OCI-M2 (cell line): ENCODE results near the gene APOBEC4.
"Not testable (repeated sequence)": the region's sequence is repeated elsewhere in the genome, so short reads cannot be mapped to it uniquely, and the experiment has no call there.

Experiments used
- DNase-seq: peaks from one replicate; lab custom pipeline; 2025; ENCODE audit not compliant: unreplicated experiment; lab: John Stamatoyannopoulos, UW

Gene APOBEC4

DNA sequence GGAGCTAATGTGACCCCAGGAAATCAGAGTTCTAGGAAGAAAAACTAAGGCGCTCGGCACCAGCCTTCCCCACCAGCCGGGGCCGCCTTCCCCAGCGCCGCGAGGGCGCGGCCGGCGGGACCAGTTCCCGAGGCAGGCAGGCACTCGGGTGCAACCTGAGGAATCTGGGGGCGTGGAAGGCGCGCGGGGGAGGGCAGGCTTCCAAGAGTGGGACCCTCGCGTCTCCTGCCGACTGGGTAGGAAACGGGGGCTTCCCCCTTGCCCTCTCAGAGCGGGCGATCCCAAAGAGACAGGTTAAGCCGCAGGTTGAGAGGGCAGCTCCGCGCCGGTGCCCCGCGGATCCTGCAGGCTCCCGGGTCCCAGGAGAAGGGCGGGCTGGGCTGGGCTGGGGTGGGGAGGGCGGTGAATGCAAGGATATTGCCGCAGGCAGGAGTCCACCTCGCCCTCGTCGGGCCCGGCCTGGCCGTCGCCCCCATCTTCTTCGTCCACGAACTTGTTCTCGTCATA is 18.0 kb downstream of the APOBEC4 start:
- DNase-seq, result no peak

DNA sequence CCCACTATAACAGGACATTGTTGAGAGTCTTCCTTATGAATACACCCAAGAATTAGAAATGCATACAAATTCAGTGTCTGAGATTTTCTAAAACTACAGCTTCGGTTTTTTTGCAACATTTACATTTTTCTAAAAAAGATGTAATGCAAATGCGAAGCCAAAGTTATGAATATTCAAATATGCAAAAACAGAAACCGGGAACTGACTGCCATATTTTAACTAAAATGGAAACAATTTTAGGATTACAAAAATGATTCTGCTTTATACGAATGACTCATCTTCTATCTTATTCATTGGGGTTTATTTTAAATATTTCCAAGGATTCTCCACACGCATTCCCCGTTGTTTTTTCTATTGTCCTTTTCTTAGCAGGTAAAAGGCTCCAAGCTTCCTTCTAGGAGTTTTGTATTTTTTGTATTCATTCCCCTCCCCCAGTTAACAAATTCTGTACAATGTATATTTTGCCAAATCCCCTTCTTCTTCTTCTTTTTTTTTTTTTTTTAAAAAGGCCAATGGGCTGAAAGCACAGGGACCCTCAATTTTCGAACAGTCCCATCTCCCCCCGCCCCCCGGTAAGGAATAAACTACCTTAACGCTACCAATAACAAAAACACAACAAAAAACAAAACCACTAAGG is 18.6 kb downstream of the APOBEC4 start:
- no peak for DNase-seq

DNA sequence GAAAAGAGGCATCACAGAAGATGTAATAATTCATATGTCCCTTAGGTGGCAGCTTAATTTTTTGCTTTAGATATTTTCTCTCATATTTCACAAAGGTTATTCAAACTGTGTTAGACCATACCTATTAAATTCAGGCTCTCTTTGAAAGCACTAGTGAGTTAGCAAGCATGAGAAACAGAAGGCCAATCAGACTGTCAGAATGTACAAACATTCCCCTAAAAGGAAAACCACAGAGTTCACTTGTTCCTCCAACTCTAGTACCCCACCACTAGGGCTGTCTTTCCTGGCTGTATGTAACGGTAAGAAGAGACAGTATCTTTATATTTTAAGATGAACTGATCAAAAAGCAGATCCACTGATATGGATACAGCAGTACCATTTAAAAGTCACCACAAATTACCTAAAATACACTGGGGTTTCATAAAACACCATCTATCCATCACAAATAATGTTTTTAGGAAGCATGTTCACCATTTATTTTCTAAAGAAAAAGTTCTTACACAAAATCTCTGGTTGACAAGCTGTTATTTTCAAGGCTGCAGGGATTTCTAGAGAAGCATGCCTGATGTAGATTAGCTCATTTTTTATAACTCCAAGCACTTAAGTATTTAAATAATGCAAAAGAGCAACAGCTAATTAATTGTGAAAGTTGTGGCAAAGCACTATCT is 19.3 kb downstream of the APOBEC4 start:
- no peak for DNase-seq

DNA sequence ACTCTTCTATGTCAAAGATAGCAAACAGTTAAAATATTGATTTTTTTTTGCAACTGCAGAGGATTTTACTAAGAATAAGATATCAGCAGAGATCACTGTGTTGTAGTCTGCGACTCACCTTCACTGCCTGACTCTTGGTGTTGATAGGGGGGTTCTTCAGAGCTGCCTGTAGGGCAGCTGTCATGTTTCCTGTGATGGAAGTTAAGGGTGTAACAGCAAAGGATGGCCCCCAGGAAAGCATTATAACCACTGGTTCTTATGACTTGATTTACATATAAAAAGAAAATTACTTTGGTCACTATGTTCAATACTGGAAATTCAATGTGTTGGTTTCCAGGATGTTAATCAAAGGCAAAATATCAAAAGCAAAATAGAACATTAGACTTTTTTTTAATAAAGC is 20.2 kb downstream of the APOBEC4 start:
- DNase-seq, result no peak

DNA sequence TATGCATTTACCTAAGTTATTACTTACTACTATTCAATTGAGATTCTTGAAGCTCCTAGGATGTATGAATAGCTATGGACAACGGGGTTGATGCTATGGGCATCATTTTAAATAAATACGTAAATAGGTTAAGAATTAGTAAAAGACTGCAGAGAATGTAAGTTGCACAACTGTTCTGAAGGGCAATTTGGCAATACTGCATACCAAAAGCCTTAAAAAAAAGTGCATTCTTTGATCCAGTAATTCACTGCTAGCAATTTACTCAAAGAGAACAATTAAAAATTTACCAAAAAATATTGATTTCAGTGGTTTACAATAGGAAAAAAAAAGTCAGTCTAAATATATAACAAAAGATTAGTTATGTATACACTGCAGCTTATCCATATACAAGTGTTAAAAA is 21.0 kb downstream of the APOBEC4 start:
- DNase-seq, result no peak

DNA sequence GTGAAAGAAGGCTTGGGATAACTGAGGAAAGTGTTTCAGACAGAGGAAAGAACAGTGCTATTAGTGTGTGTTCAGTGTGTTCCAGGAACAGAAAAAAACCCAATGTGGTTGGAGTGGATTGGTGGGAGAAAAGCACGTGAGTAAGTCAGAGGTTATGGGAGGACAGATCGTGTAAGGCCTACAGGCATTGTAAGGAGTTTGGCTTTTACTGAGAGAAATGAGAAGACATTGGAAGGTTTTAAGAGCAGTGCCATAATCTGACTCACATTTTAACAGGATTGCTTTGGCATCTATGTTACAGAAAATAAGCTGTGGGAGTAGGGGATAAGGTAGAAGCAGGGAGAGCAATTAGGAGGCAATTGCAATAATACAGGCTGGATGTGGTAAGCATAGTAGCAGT is 22.4 kb downstream of the APOBEC4 start:
- no peak for DNase-seq

DNA sequence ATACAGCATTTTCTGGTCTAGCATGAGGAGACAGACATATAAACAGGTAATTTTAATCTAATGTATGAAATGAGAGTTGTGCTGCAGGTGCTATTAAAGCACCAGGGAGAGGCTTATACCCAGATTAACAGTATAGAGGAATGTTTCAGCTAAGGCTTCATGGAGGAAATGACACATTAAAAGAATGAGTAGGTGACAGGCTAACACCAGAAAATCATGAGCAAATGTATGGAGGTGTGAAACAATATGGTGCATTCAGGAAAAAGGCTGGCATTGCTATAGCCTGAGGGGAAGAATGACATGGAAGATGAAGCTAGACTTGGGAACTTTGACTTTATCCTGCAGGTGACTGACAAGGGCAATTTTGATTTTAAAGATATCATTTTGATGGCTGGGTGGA is 24.6 kb downstream of the APOBEC4 start:
- no peak for DNase-seq

DNA sequence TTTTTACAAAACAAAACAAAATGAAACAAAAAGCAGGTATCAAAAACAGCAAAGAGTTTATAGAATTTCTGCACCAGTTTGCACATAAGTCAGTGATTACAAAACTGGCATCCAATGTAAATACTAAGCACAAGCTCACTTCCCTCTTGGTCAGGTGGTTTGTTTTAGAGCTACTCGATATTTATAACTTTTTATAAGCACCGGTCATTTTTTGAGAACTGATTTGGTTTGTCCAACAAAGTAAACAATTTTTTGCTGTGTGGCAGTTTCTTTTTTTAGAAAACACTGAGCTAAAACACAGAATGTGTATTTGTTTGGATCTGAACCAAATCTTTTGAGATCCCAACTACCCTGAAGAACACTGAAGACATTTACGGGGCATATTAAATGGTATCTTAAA is 26.9 kb downstream of the APOBEC4 start:
- not testable (repeated sequence) for DNase-seq

DNA sequence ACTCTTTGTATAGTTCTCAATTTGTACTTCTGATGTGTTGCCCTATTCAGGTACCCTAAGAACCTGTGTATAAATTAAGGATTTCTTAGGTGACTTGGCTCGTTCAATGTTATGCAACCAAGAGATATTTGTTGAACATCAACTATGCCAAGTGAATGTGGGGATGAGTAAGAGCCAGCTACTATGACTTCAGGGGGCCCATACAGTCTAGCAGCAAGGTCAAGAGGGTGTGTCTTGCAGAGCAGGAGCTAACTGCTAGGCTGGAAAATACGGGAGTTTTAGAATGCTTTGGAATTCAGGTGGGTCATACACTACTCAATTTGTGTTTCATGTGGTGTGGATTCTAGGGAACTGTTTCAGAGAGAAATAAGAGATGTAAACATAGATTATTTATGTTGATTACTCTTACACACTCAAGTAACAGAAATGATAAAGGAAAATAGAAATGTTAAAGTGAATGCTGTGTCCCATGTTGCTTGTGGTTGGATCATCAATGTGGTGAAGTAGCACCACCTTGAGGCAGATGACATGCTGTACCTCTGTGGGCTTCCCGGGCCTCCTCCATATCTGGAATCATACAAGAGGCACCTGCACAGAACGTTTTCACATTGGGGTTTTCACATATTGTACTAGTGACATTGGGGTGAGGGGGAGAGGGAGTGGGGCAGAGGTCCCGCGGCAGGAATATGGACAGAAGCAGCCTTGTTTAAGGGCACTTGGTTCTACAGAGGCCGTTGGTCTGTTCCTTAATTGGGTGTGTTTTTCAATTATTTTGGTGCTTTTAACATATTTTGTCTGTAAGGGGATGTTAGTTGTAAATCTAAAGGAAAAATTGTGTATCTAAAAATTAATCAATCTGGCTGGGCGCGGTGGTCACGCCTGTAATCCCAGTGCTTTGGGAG is 30.0 kb downstream of the APOBEC4 start:
- no peak for DNase-seq

DNA sequence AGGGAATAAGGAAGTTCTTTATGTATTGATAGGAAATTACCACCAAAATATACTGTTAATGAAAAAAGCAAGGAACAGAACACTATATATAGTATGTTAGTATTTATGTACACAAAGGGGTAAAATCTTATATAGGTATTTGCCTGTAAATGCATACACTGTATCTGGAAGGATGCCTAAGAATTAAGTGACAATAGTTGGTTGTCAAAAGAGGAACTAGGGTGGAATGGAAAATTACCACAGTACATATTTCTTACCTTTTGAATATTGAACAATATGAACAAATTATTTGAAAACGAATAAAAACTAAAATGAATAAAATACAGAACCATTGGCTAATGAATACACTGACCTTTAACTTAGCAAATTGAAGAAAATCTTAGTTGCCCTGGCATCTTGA is 31.1 kb downstream of the APOBEC4 start:
- DNase-seq, result no peak

DNA sequence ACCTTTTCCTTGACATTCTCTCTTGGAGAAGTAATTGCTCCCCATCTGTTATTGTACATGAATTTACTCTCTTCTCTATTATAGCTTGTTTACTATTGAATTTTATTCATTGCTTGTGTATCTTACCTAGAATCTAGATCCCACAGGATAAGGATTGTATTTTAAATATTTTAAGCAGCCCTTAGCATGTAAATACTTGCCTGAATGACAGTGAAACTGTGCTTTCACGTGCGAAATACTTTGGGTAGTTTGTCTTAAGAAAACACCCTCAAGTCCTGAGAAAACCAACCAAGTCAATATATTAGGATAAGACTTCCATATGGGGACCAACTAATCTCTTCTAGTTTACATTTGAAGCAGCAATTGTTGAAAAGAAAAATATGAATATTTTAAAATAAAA is 32.8 kb downstream of the APOBEC4 start:
- no peak for DNase-seq

DNA sequence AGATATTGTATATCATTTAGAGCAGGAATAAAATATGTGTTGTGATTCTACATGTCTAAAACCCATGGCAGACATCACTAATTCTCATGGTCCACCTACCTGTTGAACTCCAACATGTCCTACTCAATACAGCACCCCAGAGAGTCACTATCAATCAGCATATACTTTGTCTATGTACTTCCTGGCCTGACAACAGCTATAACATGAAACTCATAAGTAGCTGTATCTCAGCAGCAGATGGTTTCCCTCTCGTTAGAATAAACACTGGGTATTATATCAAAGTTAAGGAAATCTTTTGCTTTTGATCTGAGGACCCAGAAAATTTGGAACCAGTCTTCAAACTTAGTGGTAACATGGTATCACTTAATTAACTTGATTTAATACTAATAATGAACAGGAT is 33.3 kb downstream of the APOBEC4 start:
- DNase-seq, result no peak

DNA sequence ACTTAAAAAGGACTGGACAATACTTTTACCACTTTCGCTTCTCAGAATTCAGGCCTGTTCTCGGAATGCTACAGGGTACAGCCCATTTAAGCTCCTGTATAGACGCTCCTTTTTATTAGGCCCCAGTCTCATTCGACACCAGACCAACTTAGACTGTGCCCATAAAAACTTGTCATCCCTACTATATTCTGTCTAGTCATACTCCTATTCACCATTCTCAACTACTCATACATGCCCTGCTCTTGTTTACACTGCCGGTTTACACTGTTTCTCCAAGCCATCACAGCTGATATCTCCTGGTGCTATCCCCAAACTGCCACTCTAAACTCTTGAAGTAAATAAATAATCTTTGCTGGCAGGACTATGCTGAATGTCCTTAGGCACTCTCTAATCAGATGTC is 34.9 kb downstream of the APOBEC4 start:
- DNase-seq, result not testable (repeated sequence)

DNA sequence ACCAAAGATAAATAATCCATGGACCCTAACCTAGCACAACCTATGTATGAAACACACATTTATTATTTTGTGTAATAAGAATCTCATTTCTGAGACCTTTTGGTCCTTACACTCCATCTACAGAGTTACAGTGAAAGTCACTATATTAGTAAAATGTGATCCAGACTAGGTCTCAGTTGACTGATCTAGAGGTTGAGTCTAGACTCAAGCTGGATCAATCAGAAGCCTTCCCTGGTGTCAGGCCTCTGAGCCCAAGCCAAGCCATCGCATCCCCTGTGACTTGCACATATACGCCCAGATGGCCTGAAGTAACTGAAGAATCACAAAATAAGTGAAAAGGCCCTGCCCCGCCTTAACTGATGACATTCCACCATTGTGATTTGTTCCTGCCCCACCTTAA is 40.1 kb downstream of the APOBEC4 start:
- not testable (repeated sequence) for DNase-seq

DNA sequence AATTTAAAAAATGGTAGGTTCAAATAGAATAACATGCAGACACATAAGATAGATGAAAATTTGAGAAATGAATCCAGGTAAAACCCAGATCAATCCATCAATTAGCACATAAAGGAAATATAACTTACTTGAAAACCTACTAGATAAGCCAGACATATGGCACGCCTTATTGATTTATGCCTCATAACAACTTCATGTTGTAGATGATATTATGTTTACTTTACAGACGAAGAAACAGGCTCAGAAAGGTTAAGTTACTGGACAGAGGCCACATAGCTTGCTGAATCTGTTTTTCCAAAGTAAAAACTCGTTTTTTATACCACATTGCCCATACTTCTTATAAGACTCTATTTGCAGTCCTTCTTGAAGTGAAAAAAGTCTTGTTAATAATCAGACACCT is 40.7 kb downstream of the APOBEC4 start:
- no peak for DNase-seq

DNA sequence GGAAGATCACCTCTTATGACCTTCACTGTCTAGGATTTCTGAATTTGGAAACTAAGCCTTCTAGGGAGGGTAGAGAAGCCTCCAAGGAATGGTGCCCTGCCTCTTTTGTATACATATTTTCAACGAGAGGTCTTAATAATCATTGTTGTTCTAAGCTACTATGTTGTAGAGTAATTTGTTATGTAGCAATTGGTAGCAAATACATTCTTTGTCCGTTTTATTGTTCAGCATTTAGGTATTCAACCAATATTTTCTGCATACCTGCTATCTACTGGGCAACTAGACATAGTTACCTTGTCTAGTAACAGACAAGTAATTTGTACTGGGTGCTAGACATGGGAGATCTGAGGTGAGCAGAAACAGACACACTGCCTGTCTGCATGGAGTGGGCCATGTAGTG is 42.1 kb downstream of the APOBEC4 start:
- DNase-seq, result no peak

DNA sequence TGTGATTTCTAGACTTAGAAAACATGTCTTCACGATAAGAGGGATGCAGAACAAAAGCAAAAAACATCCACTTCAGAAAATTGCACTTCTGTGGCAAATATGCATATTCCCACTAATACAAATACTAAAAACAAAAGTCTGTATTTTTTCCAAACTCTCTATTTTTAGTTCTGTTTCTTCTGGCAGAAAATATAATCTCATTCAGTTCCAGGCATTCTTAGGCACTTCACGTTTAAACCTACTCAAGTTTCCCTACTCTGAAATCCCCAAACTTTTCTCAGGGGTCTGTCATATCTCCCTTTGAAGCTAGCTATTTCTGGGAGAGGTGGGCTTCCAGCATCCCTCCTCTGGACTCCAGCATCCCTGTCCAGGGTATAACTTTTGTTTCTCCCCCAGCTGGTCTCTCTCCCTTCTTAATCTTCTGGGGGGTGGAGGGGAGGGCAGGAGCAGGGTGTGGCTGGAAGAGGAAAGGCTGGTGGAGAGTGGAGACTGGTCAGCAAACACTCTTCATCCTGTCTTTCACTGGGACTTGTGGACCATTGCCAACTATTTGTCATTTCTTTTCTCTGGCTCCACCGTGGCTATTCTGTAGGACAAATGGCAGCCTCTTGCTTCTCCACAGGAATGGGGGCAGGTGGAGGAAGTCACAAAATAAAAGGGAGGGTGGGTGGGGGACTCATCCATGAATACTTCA is 43.2 kb downstream of the APOBEC4 start:
- DNase-seq, result no peak

DNA sequence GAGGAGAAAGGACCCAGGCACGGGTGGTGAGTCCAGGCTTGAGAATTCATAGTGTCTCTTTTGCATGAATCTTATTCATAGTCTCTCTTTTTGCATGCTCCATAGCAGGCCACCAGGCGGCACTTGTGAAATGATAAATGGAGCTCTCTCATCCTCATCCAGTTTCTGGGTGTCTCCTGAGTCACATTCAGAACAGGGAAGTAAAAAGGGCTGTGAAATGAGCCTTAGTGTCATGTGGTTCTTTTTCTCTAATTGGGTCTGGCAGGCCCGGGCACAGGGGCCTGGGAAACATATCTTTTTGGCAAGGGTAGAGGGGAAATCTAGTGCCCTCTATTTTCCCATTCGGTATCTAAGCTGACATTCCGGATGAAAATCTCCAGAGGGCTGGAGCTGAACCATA is 43.8 kb downstream of the APOBEC4 start:
- DNase-seq, result no peak

DNA sequence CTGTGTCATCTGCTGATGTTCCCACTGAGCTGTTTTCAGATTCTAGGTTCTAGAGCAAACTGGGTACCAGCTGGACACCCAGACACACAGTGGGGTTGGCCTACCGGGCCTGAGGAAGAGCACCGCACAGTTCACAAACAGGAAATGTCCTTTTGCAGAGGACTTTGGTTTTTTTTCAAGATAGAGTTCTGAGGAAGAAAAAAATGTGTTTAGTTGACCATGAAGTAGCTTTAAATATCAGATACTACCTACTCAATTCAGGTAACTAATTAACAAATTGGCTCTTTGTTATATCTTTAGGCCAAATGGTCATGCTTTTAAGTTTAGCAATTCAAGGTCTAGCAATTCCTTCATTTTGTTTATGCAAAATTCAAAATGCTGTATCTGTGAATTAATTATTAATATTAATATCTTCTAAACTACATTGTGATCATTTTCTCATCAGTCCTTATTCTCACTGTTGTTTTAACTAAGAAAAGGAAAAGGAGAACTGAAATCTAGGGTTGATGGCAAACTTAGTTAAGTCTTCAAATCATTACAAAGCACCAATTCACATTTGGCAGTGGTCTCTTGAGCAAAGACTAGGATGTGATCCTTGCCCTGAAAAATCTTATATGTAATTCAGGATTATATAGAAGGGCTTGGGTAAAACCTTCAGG is 45.7 kb downstream of the APOBEC4 start:
- DNase-seq, result no peak

DNA sequence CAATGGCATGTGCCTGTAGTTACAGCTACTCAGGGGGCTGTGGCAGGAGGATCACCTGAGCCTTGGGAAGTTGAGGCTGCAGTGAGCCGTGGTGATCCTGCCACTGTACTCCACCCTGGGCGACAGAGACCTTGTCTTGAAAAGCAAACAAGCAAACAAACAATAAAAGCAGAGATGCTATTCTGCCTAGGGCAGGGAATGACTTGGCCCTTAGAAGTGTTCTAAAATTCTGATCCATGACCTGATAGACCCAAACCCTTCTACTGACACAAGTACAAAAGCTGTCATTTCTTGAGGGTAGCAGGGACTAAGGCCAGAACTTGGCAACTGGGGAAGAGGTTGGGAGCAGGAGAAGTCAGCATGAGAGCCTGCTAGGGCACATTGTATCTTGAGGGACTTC is 47.2 kb downstream of the APOBEC4 start:
- no peak for DNase-seq

DNA sequence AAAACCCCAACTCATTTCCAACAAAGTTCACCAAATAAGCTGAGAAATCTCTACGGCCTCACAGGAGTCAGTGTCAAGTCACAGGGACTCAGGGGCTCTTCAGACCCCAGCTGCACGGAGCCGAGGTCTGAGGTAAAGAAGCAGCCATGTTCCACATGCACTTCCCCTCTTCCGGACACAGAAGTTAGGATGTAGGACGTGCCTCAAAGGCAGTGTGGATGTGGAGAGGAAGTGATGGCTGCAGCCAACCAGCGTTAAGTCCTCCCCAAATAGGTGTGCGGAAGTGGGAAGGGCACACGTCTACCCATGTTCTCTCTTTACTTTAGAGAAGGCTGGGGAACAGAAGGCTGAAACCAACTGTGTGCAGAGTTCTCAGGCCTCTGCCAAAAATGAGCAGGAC is 48.3 kb downstream of the APOBEC4 start:
- no peak for DNase-seq
